NB4 (cell line): Measurements from ENCODE around the gene ARL8B.

Experiments
- MAX ChIP-seq: IDR thresholded peaks from 2 replicates; pipeline ENCODE4 v1.6.1; 2011; ENCODE audit warnings: low read depth, low read length
- POLR2A ChIP-seq: IDR thresholded peaks from 2 replicates; pipeline ENCODE4 v1.6.1; 2011; ENCODE audit warnings: mild to moderate bottlenecking; ENCODE audit not compliant: insufficient read length; ENCODE audit errors: extremely low read depth
- TF ChIP-seq, protein P1 (sequence below): IDR thresholded peaks from one replicate; pipeline ENCODE4 v1.5.1; 2012; ENCODE audit warnings: low read depth, low read length

DNA sequence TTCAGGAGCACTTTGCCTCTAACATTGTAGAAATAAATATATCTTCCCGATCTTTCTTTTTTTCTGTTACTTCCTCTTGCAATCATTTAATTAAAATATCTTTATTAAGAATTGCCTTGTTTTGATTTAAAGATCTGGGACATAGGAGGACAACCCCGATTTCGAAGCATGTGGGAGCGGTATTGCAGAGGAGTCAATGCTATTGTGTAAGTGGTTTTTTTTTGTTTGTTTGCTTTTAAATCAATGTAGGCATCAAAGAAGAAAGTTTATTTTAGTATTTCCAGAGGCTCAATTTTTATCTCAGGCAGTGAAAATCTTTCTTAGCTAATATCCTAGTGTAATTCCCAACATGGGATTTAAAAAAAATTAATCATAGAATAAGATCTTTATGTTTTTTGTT, 49.9 kb downstream of the ARL8B start:
- TF ChIP-seq, protein P1, sequence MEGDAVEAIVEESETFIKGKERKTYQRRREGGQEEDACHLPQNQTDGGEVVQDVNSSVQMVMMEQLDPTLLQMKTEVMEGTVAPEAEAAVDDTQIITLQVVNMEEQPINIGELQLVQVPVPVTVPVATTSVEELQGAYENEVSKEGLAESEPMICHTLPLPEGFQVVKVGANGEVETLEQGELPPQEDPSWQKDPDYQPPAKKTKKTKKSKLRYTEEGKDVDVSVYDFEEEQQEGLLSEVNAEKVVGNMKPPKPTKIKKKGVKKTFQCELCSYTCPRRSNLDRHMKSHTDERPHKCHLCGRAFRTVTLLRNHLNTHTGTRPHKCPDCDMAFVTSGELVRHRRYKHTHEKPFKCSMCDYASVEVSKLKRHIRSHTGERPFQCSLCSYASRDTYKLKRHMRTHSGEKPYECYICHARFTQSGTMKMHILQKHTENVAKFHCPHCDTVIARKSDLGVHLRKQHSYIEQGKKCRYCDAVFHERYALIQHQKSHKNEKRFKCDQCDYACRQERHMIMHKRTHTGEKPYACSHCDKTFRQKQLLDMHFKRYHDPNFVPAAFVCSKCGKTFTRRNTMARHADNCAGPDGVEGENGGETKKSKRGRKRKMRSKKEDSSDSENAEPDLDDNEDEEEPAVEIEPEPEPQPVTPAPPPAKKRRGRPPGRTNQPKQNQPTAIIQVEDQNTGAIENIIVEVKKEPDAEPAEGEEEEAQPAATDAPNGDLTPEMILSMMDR: no peak
- no peak for TF ChIP-seq POLR2A
- no peak for TF ChIP-seq MAX
